SU-DHL-6 (cell line): ENCODE results near the gene ANKHD1.
"Not testable (repeated sequence)": the region's sequence is repeated elsewhere in the genome, so short reads cannot be mapped to it uniquely, and the experiment has no call there.

Experiments used
- H2AFZ ChIP-seq: fragments of 200-600 bp; sonication (generic); 2 replicates; pipeline ENCODE4 v1.6.1; 2014; ENCODE audit warnings: low read depth, mild to moderate bottlenecking, moderate library complexity, mixed read lengths, antibody characterized with exemption, low read length; ENCODE audit not compliant: severe bottlenecking
- H3F3A ChIP-seq: fragments of 200-600 bp; shearing (Covaris generic); 2 replicates; pipeline ENCODE4 v1.6.0; 2016; ENCODE audit warnings: antibody characterized with exemption, mild to moderate bottlenecking; ENCODE audit not compliant: insufficient read depth
- H3K27ac ChIP-seq: fragments of 200-600 bp; sonication (generic); 2 replicates; pipeline ENCODE4 v1.5.1; 2016; ENCODE audit warnings: low read depth, mild to moderate bottlenecking, low read length, moderate library complexity, mixed read lengths
- H3K27me3 ChIP-seq: fragments of 200-600 bp; sonication (generic), shearing (Covaris generic); 2 replicates; pipeline ENCODE4 v1.6.0; 2014; ENCODE audit warnings: mild to moderate bottlenecking, low read length
- H3K36me3 ChIP-seq: fragments of 200-600 bp; sonication (generic); 2 replicates; pipeline ENCODE4 v1.6.1; 2014; ENCODE audit warnings: mild to moderate bottlenecking, low read length, mixed read lengths
- H3K4me2 ChIP-seq: fragments of 300-600, 200-600 bp; shearing (Covaris generic), sonication (generic); 2 replicates; pipeline ENCODE4 v1.6.0; 2014; ENCODE audit warnings: low read length, low read depth, mild to moderate bottlenecking; ENCODE audit not compliant: poor library complexity, severe bottlenecking
- H3K4me3 ChIP-seq: fragments of 200-600 bp; sonication (generic); 2 replicates; pipeline ENCODE4 v1.5.1; 2014; ENCODE audit warnings: antibody characterized with exemption, low read length, mild to moderate bottlenecking, mixed read lengths; ENCODE audit not compliant: insufficient read depth, poor library complexity, severe bottlenecking
- H3K79me2 ChIP-seq: fragments of 200-600 bp; sonication (generic); 2 replicates; pipeline ENCODE4 v1.6.1; 2014; ENCODE audit warnings: mild to moderate bottlenecking, low read length, moderate library complexity; ENCODE audit not compliant: insufficient read depth
- H3K9ac ChIP-seq: fragments of 200-600 bp; sonication (generic); 2 replicates; pipeline ENCODE4 v1.7.0; 2014; ENCODE audit warnings: mild to moderate bottlenecking, low read length
- H3K9me2 ChIP-seq: fragments of 200-600 bp; sonication (generic); replicated peaks from 2 replicates; pipeline ENCODE4 v1.6.1; 2014; ENCODE audit warnings: low read length; ENCODE audit not compliant: insufficient read depth
- H3K9me3 ChIP-seq: fragments of 200-600 bp; sonication (generic); 2 replicates; pipeline ENCODE4 v1.6.1; 2014; ENCODE audit warnings: low read length, mixed read lengths; ENCODE audit not compliant: insufficient read depth
- H4K20me1 ChIP-seq: fragments of 200-600 bp; sonication (generic); 2 replicates; pipeline ENCODE4 v1.6.1; 2014; ENCODE audit warnings: low read depth, mild to moderate bottlenecking, antibody characterized with exemption, low read length, moderate library complexity, mixed read lengths
- CTCF ChIP-seq: fragments of 200-600 bp; sonication (generic); IDR thresholded peaks from one replicate; pipeline ENCODE4 v1.5.1; 2017; ENCODE audit warnings: antibody characterized with exemption, mild to moderate bottlenecking, low read length, moderate library complexity; ENCODE audit not compliant: insufficient read depth, poor library complexity, severe bottlenecking
- EZH2phosphoT487 ChIP-seq: fragments of 200-600 bp; sonication (generic), shearing (Covaris generic); conservative IDR thresholded peaks from 2 replicates; pipeline ENCODE4 v1.6.1; 2018; ENCODE audit warnings: mild to moderate bottlenecking, antibody characterized with exemption, low read length, moderate library complexity, mixed read lengths

The ANKHD1 gene

DNA sequence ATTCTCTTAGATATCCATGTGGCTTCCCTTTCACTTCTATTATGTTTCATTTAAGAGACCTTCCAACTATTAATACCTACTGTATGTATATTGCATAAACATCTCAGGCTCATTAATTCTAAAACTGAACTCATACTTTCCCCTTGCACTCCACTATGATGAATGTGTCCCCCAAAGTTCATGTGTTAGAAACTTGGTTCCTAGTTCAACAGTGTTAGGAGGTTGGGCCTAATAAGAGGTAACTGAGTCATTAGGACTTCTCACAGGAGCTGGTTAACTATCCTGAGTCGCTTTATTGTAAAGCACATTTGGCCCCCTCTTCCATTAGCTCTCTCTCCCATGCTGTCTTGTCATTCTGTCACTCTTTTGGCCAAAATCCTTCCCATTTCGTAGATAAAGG is 22.0 kb downstream of the ANKHD1 start:
- no peaks in the 10 kb centered on the region for H3F3A ChIP-seq
- no peak overlapping the region for H3K9ac ChIP-seq
- no peak overlapping the region for H2AFZ ChIP-seq
- no peaks in the 10 kb centered on the region for H3K9me2 ChIP-seq
- no peak overlapping the region for H3K4me2 ChIP-seq
- no peak overlapping the region for H3K27ac ChIP-seq
- H3K79me2 ChIP-seq: peaks cover 83% of the 10 kb centered on the region
- H3K27me3 ChIP-seq: no peaks in the 10 kb centered on the region
- H3K36me3 ChIP-seq: no peaks in the 10 kb centered on the region
- no peaks in the 10 kb centered on the region for H3K9me3 ChIP-seq
- TF ChIP-seq CTCF (no peak), EZH2phosphoT487 (no peak)
- no peak overlapping the region for H3K4me3 ChIP-seq
- H4K20me1 ChIP-seq: peaks cover 28% of the 10 kb centered on the region

- no peak overlapping the region for H3K9ac ChIP-seq
- H3K27ac ChIP-seq: no peak overlapping the region
- no peaks in the 10 kb centered on the region for H3K9me3 ChIP-seq
- no peak for TF ChIP-seq CTCF
- no peak overlapping the region for H3K4me3 ChIP-seq
- H4K20me1 ChIP-seq: peaks cover 23% of the 10 kb centered on the region
- H3K9me2 ChIP-seq: no peaks in the 10 kb centered on the region
- no peaks in the 10 kb centered on the region for H3F3A ChIP-seq
- H3K79me2 ChIP-seq: peaks cover 83% of the 10 kb centered on the region
- H2AFZ ChIP-seq: no peak overlapping the region
- H3K27me3 ChIP-seq: no peaks in the 10 kb centered on the region
- H3K36me3 ChIP-seq: no peaks in the 10 kb centered on the region
- no peak overlapping the region for H3K4me2 ChIP-seq
Observed at GRCh38 chr5:140424135-140424534, 22.5 kb downstream of the ANKHD1 start.

DNA sequence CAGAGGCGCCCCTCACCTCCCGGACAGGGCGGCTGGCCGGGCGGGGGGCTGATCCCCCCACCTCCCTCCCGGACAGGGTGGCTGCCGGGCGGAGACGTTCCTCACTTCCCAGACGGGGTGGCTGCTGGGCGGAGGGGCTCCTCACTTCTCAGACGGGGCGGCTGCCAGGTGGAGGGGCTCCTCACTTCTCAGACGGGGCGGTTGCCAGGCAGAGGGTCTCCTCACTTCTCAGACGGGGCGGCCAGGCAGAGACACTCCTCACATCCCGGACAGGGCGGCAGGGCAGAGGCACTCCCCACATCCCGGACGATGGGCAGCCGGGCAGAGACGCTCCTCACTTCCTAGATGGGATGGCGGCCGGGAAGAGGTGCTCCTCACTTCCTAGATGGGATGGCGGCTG is 26.1 kb downstream of the ANKHD1 start:
- Histone ChIP-seq H3K79me2 (peaks cover 84% of the 10 kb centered on the region), H4K20me1 (peaks cover 30% of the 10 kb centered on the region), H3F3A (peaks cover 17% of the 10 kb centered on the region)
- not testable (repeated sequence) for H3K27me3 ChIP-seq, H3K4me2 ChIP-seq, H2AFZ ChIP-seq, H3K9me3 ChIP-seq, H3K36me3 ChIP-seq, H3K27ac ChIP-seq, H3K9ac ChIP-seq, H3K9me2 ChIP-seq, H3K4me3 ChIP-seq

DNA sequence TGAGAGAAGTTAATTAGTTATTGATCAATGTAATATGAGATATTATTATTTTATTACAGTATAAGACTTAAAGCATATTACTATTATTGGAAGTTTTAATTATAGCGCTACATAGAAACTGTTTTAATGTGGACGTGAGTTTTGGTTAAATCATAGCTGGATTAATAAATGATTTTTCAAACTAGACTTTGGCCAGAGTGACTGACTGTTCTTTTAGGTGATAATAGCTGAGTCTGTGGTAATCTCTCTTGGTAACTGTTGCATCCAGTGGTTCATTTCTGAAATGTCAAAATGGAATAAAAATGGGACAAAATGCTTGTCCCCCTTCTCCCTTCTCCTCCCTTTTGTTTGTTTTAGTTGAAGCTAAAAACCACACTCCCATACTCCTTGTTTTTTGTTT is 28.1 kb downstream of the ANKHD1 start:
- H2AFZ ChIP-seq: no peak overlapping the region
- peaks cover 84% of the 10 kb centered on the region for H3K79me2 ChIP-seq
- no peaks in the 10 kb centered on the region for H3K9me2 ChIP-seq
- no peak overlapping the region for H3K4me2 ChIP-seq
- peaks cover 17% of the 10 kb centered on the region for H3F3A ChIP-seq
- peaks cover 38% of the 10 kb centered on the region for H4K20me1 ChIP-seq
- no peaks in the 10 kb centered on the region for H3K27me3 ChIP-seq
- no peak for TF ChIP-seq EZH2phosphoT487
- no peak for TF ChIP-seq CTCF
- no peaks in the 10 kb centered on the region for H3K9me3 ChIP-seq
- no peak overlapping the region for H3K27ac ChIP-seq
- H3K36me3 ChIP-seq: peaks cover 1% of the 10 kb centered on the region; the same call in 1 of the 2 replicates
- no peak overlapping the region for H3K9ac ChIP-seq
- H3K4me3 ChIP-seq: no peak overlapping the region
